ENCODE results near the gene SPOCK1.

- TF ChIP-seq GATA3 (IDR thresholded peaks at IDR 0.05; ENCODE audit: low read depth, low read length), result no peak
- TF ChIP-seq GATA2 (IDR thresholded peaks at IDR 0.05; ENCODE audit: low read depth, low read length), result no peak
Measured at GRCh38 chr5:137250421-137250820, 248.7 kb downstream of the SPOCK1 start.

Data from SH-SY5Y (cell line).